HG03520 (cell line): Measurements from ENCODE around the gene TMPRSS4.

ENCODE experiments used
- ATAC-seq: cut with Tn5 transposase; IDR thresholded peaks from one replicate; pipeline ENCODE4 v1.9.1; 2021; ENCODE audit warnings: mild to moderate bottlenecking, moderate library complexity; ENCODE audit not compliant: unreplicated experiment

The TMPRSS4 gene, protein sequence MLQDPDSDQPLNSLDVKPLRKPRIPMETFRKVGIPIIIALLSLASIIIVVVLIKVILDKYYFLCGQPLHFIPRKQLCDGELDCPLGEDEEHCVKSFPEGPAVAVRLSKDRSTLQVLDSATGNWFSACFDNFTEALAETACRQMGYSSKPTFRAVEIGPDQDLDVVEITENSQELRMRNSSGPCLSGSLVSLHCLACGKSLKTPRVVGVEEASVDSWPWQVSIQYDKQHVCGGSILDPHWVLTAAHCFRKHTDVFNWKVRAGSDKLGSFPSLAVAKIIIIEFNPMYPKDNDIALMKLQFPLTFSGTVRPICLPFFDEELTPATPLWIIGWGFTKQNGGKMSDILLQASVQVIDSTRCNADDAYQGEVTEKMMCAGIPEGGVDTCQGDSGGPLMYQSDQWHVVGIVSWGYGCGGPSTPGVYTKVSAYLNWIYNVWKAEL

DNA sequence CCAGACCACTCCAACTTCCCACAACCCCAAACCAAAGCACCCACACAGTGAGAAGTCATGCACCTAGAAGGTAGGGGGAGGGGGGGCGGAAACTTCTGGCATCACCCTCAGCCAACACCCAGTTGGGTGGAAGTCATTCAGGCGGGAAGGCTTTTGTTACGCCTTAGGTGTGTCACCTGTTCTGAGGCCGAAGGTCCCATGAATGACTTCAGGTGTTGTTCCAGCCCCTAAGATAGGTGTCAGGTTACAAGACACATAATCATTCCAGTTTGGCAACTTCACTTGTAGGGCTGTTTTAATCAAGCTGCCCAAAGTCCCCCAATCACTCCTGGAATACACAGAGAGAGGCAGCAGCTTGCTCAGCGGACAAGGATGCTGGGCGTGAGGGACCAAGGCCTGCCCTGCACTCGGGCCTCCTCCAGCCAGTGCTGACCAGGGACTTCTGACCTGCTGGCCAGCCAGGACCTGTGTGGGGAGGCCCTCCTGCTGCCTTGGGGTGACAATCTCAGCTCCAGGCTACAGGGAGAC is at the start of gene TMPRSS4:
Gene TMPRSS4 (plus strand): TSS at position 325 of the 528 bp plus-strand sequence. CDS start 225 bp downstream, outside the sequence.
- ATAC-seq, result no peak

DNA sequence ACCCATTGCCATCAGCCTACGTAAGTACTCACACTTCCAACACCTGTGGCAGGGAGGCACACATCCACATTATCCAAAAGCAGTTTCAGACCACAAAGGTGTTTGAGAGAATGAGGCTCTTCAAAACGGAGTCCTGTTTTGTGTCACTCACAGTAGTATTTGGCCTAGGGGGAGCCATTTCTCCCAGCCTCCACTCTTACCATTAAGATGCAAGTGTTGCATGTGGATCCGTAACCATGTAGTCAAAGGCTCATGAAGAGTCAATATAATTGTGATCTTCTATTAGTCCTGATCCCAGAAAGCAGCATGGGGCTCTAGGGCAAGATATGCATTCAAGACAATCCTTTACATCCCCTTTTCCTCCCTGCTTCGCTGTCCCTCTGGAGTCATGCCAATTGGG is 49.2 kb upstream of the TMPRSS4 start:
- no peak for ATAC-seq

DNA sequence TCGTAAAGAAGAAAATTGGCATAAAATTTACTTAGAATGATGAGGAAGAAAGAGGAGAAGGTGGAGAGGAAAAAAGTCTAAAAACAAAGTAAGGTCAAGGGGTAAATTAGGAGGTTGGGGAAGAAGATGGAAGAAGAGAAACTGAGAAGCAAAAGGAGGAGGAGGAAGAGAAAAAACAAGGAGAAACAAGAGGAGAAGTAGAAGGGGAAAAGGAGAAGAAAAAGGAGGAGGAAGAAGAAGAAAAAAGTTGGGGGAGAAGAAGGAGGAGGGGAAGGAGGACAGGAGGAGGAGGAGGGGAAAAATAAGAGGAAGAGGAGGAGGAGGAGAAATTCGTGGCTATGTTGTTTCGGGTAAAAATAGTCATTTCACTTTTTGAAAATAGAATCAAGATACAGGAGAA is 48.3 kb upstream of the TMPRSS4 start:
- no peak for ATAC-seq

DNA sequence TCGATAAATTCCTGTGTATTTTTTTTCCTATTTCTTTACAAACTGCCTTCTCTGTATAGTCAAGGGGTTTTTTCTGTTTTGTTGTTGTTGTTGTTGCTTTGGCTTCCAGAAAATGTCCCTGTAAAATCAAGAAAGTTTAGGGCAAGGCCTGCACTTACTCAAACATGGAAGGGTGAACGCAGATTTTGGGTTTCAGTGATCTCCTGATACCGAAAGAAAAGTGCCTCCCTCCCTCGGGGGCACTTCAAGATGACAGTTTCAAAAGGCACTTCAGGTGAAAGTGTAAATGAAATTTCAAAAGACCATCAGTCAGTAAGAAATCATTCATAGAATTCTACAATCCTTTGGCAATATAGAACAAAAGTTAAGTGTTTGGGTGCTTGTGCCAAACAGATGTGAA is 43.4 kb upstream of the TMPRSS4 start:
- no peak for ATAC-seq

DNA sequence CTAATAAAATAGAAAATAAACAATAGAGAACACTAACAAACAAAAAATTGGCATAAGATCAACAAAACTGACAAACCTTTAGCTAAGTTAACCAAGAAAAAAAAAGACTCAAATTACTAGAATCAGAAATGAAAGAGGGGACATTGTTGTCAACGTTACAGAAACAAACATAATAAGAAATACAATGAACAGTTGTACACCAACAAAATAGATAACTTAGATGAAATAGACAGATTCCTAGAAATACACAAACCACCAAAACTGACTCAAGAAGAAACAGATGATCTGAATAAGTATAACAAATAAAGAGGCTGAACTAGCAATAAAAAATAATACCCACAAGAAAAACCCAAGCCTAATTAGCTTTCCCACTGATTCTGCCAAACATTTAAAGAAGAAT is 34.7 kb upstream of the TMPRSS4 start:
- no peak for ATAC-seq

DNA sequence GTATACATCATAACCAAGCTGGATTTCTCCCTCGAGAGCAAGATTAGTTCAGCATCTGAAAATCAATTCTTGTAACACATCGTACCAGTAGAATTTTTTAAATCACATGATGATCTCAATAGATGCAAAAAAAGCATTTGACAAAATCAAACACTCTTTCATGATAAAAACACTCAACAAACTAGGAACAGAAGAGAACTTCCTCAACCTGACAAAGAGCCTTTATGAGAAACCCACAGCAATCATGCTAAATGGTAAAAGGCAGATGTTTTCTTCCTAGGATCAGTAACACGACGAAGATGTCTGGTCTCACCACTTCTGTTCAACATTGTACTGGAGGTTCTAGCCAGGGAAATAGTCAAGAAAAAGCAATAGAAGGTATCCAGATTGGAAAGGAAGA is 34.1 kb upstream of the TMPRSS4 start:
- ATAC-seq, result no peak

DNA sequence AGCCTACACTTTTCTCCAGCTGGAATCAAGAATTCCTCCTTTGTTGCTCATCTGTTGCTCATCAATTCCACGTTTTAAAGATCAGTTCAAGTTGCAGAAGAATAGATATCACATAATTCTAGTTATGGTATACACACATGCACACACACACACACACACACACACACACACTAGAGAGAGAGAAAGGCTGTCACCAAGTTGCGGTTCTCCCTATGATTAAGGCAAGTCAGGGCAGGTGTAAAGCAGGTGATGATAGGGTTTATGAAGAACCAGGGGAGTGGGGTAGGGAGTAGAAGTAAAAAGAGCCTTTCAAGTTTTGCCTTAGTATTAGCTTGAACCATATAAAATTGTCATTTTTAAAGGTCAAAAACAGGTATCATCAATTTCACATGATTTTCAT is 31.7 kb upstream of the TMPRSS4 start:
- ATAC-seq, result no peak

DNA sequence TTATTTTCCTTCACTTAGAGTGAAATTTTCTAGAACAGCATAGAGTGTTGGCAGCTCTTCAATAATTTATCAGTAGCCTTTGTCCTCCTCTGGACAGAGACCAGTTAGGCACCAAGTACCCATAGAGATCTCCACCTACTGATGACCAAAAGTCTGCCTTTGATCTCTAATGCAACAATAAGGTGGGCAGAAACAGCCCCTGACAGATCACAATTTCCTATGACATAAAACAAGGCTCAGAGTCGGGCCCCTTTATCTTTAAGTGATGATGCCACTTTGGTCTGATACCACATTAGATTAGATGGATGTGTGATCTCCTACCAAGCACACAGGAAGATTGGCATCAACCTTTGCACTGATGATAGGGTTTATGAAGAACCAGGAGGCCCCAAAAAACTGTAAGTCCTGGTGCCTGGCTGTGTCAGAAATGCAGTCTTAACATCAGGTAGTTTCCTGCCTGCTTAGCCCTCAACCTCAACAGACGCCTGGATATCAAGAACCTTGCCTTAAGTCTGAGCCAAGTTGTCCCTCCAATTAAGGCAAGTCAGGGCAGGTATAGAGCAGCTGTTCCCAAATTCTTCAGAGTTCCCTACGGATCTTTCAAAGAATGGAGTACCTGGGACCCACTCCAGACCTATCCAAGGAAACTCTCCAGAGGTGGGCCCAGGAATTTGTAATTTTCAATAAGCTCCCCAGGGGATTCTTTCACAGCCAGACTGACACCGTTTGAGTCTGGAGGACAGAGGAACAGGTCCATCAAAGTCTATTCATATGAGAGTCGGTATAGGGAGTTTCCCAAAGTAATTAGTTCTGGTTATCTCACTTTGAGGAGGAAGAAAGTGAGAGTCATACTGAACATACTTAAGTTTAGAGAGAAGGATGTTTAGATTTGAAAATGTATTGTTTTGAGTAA is 30.6 kb upstream of the TMPRSS4 start:
- no peak for ATAC-seq

DNA sequence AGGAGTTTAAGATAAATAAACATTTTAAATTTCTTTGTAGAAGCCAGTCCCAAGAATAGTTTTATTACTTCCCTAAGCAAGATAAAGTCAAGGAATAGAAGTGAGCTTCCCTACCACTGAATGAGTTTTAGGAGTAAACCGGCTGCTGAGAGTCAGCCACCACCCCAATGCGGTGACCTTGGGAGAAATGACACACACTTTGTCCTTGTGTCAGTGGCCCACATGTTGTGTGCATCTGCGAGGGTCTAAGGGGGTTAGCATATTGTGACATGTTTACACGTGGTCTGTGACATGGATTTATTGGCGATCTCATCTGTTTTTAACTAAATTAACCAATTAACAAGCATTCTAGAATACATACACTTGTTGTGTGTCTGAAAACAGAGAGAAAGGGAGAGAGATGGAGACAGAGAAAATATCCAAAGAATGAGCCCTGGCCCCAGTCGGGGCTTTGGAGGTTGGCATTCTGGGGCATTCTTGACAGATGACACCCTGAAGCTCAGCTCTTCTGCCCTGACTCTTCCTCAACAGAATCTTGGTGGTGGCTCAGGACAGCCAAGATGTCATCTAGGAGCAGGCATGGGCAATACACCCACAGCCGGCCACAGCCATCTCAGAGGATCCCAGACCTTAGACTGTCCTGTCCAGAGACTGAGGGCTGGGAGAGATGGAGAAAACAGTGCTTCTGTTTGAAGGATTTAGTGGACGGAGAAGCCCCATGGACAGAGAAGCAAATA is 29.7 kb upstream of the TMPRSS4 start:
- ATAC-seq, result no peak

DNA sequence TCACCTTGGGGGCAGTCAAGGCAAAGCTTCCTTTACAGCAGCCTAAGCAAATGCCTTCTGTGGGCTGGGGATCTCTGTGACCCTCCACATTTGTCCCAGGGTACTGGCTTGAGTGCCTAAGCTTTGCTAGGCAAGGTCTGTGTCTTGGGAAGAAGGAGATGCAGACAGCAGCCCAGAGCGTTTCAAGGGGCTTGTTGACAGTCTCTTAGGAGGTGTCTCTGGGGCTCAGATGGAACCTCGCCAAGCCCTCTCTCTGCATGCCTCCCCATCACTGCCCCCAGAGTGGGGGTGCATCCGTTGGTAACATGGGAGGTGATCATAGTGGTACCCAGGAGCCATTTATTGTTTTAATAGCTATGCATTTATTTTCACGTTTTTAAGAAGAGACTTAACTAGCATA is 29.1 kb upstream of the TMPRSS4 start:
- ATAC-seq, result no peak

DNA sequence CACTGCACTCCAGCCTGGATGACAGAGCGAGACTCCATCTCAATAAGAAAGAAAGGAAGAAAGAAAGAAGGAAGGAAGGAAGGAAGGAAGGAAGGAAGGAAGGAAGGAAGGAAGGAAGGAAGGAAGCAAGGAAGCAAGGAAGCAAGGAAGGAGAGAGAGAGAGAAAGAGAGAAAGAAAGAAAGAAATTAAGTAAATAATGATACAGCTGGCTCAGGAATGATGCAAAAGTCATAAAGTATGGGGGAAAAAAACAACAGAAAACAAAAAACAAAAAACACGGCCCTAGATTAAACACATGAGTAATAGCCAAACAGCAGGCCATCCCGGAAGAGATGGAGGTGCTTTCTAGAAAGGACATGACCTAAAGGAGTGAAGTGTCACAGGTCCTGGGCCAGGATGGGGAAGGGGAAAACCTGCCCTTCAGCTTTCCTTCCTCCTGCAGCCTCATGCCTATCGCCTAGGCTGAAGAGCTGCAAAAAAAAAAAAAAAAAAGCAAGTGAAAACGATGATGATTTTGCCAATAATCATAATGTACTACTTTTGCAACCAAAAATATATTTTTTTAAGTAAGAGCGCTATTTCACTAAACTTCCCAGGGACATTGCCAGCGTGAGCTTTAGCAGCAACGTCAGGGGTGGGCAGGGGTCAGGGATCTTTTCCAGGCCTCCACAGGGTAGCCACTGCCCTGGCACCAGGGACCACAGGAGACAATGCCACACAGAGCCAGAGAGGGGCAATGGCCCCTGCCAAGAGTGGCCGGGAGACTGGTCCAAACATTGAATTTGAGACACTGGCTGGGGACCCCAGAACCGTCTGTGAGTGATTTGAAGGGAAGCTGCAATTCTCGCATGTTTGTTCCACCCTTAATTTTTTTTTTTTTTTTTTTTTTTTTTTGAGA is 28.2 kb upstream of the TMPRSS4 start:
- no peak for ATAC-seq

DNA sequence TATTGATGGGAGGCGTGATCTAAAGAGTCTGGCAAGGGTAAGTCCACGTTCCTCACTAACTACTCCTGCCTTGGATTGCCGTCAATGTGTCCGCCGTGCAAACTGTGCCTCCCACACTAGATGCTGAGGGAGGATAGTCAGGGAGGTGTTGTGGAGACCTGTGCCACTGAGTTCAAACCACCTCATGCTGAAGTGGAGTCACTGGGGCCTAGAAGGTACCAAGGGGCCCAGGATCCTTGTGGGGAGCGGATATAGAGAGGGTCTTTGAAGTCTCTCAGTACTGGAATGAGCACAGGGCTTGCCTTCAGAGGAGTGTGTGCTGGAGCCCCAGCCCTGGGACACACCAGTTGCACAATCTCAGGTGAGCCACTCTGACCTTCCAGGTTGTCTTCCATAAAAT is 27.1 kb upstream of the TMPRSS4 start:
- no peak for ATAC-seq

DNA sequence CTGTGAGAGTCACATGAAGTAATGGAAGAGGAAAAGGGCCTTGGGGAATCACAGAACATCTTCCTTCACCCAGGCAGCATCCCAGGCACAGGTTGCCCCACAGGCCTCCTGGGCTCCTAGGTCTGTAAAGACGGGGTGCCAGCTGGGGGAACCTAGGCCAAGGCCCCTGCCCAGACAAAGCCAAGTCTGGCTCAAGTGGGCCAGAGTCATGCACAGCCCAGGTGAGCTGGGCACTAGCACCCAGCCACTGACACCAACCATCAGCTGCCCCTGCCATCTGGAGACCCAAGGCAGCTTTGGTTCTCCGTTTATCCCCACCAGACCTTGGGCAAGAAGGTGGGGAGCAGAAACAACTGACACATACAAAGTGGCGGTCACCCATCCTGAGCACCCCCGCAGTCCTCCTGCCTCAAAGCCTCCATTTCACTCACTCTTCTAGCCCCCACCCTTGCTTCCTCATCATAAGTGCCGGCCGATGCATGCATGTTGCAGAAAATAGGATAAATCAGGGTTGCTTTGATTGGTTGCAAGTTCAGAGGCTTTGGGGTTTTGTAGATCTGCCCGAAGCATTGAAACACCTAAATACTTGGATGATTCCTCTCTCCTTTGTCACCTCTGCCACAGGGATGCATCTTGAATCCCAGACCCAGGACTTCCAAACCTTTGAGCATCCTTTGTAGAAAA is 26.5 kb upstream of the TMPRSS4 start:
- no peak for ATAC-seq

DNA sequence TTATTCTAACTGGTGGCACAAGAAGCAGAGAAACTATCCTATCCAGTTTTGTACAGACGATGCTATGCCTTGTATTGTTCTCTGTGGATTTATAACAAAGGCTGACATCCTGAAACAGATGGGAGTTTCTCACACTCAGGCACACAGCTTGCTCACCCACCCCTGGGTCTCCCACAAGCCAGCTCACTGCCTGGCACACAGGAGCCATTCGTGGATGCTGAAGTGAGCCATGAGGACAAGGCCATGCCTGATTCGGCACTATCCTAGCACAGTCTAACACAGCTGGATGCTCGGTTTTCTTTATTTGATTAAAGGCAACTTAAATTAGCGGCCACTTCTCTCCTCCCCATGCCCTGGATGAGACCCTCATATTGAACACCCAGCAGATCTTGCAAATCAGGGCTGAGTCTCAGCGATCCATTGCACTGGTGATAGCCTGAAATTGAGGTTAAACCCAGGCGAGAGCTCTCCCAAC is 25.7 kb upstream of the TMPRSS4 start:
- ATAC-seq, result no peak

DNA sequence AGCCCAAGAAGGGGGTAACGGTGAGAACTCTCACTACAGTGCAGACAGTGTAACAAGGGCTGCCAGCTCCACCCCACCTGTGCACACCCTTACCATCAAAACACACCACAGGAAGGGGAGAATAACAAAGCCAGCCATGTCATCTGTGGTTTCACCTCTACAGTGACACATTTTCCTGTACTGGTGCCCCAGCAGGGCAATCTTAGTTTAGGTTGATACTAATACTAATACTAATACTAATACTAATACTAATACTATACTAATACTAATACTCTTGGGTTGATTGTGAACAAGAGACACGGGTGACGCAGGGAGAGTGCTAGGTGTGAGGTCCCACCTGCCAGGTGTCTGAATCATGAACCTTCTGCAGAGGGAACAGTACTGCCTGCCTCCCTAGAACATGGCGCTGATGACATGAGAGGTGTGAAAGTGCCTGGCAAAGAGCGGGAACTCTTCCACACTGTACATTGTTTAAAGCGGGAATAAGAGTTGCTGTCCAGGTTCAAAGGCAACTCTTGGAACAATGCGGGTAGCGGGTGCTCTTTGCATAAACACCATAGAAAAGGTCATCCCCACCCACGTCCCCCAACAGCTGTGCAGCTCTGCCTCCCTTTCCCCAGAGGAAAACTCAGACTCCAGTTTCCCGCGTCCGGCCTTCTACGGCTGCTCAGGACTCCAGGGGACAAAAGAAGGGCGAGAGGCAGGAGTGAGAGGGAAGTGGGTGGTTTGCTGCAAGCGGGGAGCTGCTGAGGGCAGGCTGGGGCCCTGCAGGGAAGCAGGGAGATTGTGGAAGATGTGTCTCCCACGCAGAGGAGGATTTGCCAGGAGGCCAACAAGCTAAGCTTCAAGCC is 25.0 kb upstream of the TMPRSS4 start:
- no peak for ATAC-seq

DNA sequence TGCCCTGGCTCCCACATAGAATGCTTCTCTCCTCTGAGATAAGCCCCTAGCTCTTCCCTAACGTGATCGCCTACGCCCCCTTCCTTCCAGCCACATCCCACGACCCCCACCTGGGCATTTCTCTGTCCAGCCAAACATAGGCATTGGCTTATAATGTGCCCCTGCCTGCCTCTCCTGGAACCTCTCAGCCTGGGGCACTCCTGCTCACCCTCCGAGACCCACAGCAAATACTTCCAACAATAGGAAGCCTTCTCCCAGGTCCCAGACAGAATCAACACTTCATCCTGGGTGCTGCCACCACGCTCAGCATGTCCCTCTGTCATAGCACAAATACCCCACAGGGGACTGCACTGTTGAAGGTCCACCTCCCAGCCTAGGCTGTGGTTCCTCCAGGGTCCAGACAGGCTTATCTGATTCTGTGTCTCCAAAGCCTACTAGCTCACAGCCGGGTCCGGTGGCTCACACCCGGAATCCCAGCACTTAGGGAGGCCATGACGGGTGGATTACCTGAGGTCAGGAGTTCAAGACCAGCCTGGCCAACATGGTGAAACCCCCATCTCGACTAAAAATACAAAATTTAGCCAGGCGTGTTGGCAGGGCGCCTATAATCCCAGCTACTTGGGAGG is 24.2 kb upstream of the TMPRSS4 start:
- no peak for ATAC-seq

DNA sequence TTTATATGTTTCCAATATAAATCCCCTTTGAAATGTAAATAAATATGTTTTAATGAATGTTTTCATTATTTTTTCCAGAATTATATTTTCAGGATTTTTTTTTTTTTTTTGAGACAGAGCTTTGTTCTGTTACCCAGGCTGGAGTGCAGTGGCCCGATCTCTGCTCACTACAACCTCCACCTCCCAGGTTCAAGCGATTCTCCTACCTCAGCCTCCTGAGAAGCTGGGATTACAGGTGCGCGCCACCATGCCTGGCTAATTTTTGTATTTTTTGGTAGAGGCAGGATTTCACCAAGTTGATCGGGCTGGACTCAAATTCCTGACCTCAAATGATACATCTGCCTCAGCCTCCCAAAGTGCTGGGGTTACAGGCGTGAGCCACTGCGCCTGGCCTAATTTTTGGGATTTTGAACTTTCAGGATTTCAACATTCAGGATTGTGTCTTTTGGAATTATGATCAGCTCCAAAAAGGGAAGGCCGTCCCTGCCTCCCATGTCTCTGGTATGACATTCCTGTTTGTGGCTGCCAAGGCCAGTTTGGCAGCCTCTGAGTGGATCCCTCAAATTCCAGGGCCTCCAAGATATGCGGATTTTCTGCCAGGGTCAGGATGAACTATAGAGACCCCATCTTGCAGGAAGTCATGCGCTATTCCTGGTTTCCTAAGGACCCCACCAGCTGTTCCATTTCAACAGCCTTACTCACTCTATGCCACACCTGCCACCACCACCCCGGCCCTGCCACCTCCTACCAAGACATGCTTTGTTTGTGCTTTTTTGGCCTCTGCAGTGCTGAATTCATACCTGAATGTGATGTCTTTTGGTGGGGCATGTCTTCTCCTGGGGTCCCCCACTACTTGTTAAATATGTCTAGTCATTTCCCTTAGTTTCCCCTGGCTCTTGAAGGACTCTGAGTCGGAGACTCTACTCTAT is 21.9 kb upstream of the TMPRSS4 start:
- ATAC-seq, result no peak
